ENCODE measurements around the gene PEG3. TPM values are rescaled to one million over a fixed set of nuclear protein-coding genes. Genes with fewer than 3 reads are reported as not detected.

The PEG3 gene
- total and polyA plus RNA-seq, 3 experiments from 2014 or later: not detected

DNA sequence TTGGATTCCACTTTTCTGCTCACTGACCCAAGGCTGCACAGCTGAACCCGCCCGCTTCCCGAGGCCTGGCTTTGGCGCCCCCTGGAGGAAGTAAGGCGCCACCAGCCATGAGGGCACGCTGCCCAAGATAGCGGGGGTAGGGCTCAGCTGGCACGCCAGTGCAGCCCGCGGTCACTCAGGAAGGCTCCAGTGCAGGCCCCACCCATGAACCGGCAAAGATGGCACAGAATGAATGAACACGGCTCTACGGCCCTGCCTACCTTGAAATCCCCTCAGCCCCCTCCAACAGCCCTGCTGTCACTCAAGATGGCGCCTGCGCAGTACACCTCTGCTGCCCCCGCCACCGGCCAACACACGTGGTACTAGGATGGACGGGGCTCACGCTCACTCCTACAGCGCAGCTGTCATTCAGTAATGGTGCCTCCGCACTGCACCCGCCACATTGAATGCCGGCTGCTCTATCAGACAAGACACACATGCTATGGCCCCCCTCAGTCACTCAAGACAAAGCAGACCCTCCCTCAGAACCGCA, 3.0 kb downstream of the PEG3 start:
- ChIA-PET CTCF (no interaction called here), POLR2A (no interaction called here)
- peaks cover 0 to 6% (median 0%) of the 10 kb centered on the region in 3 donors for H3K36me3 Mint-ChIP-seq
- Histone ChIP-seq H3K27ac (ENCODE audit: low read depth, low read length) (no peak overlapping the region), H3K4me1 (ENCODE audit: insufficient read depth, low read length) (no peaks in the 10 kb centered on the region), H3K4me3 (ENCODE audit: low read length) (no peak overlapping the region), H3K9me3 (ENCODE audit: low read length) (no peaks in the 10 kb centered on the region), H3K27me3 (ENCODE audit: insufficient read depth, low read length, poor library complexity, severe bottlenecking) (no peaks in the 10 kb centered on the region), H3K36me3 (ENCODE audit: insufficient read depth, low read length) (no peaks in the 10 kb centered on the region)
- peaks cover 20 to 58% (median 44%) of the 10 kb centered on the region in 5 donors for H3K9me3 Mint-ChIP-seq
- peaks cover 17 to 30% of the 10 kb centered on the region in 2 donors for H3K27me3 Mint-ChIP-seq
- no peak overlapping the region for H3K27ac Mint-ChIP-seq
- H3K4me3 Mint-ChIP-seq: peak overlapping the region in 2 of 7 donors; percentile 13 to 41
- no peaks in the 10 kb centered on the region for H3K4me1 Mint-ChIP-seq
- DNase-seq: no peak

GRCh38 chr19:56837004-56837403, 3.5 kb downstream of the PEG3 start:
- H3K9me3 Mint-ChIP-seq: peaks cover 20 to 61% (median 44%) of the 10 kb centered on the region in 5 donors
- Histone ChIP-seq H3K36me3 (ENCODE audit: insufficient read depth, low read length) (no peaks in the 10 kb centered on the region), H3K4me1 (ENCODE audit: insufficient read depth, low read length) (no peaks in the 10 kb centered on the region), H3K27me3 (ENCODE audit: insufficient read depth, low read length, poor library complexity, severe bottlenecking) (no peaks in the 10 kb centered on the region), H3K27ac (ENCODE audit: low read depth, low read length) (no peak overlapping the region), H3K9me3 (ENCODE audit: low read length) (no peaks in the 10 kb centered on the region), H3K4me3 (ENCODE audit: low read length) (no peak overlapping the region)
- H3K36me3 Mint-ChIP-seq: peaks cover 0 to 6% (median 0%) of the 10 kb centered on the region in 3 donors
- H3K27me3 Mint-ChIP-seq: peaks cover 17 to 30% of the 10 kb centered on the region in 2 donors
- no peak overlapping the region for H3K4me3 Mint-ChIP-seq
- ChIA-PET CTCF (no interaction called here), POLR2A (no interaction called here)
- no peak for DNase-seq
- no peak overlapping the region for H3K27ac Mint-ChIP-seq
- H3K4me1 Mint-ChIP-seq: no peaks in the 10 kb centered on the region

DNA sequence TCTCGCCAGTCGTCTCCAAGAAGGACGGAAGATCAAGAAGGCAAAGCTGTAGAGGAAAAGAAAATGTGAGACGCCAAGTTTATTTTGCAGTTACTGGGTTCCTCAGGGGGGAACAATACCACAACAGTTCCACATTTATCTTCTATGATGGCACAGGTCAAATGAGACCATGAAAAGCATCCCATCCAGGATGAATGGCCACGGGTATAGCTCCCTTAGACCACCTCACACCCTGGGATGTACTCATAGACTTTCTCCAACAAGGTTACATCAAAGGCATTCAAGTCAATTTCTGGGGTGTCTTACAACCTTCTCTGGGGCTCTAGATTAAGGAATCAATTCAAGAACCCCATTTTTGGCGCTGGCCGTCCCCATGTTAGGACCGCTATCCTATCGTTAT, 4.5 kb downstream of the PEG3 start:
- H3K9me3 ChIP-seq (ENCODE audit: low read length): no peaks in the 10 kb centered on the region
- no peaks in the 10 kb centered on the region for H3K4me1 Mint-ChIP-seq

GRCh38 chr19:56835401-56835800, 5.1 kb downstream of the PEG3 start:
- Histone ChIP-seq H3K36me3 (ENCODE audit: insufficient read depth, low read length) (no peaks in the 10 kb centered on the region), H3K4me3 (ENCODE audit: low read length) (no peak overlapping the region), H3K27ac (ENCODE audit: low read depth, low read length) (no peak overlapping the region), H3K4me1 (ENCODE audit: insufficient read depth, low read length) (no peaks in the 10 kb centered on the region), H3K27me3 (ENCODE audit: insufficient read depth, low read length, poor library complexity, severe bottlenecking) (no peaks in the 10 kb centered on the region), H3K9me3 (ENCODE audit: low read length) (no peaks in the 10 kb centered on the region)
- Mint-ChIP-seq H3K9me3 (peaks cover 14 to 49% (median 35%) of the 10 kb centered on the region in 5 donors), H3K36me3 (peaks cover 0 to 6% (median 0%) of the 10 kb centered on the region in 3 donors), H3K27ac (no peak overlapping the region), H3K4me3 (no peak overlapping the region), H3K27me3 (peaks cover 12 to 27% of the 10 kb centered on the region in 2 donors), H3K4me1 (no peaks in the 10 kb centered on the region)
- POLR2A ChIA-PET: no interaction called here
- no peak for DNase-seq
- CTCF ChIA-PET: no interaction called here

More for the DNA sequence above, 4.5 kb downstream of the PEG3 start:
- no peak overlapping the region for H3K4me3 Mint-ChIP-seq
- ChIA-PET POLR2A (no interaction called here), CTCF (no interaction called here)
- H3K27ac ChIP-seq (ENCODE audit: low read depth, low read length): no peak overlapping the region
- peaks cover 15 to 30% of the 10 kb centered on the region in 2 donors for H3K27me3 Mint-ChIP-seq
- H3K27ac Mint-ChIP-seq: peak overlapping the region in 1 of 8 donors; percentile 8
- no peak for DNase-seq
- no peak overlapping the region for H3K4me3 ChIP-seq (ENCODE audit: low read length)
- no peaks in the 10 kb centered on the region for H3K27me3 ChIP-seq (ENCODE audit: insufficient read depth, low read length, poor library complexity, severe bottlenecking)
- peaks cover 0 to 6% (median 0%) of the 10 kb centered on the region in 3 donors for H3K36me3 Mint-ChIP-seq
- H3K4me1 ChIP-seq (ENCODE audit: insufficient read depth, low read length): no peaks in the 10 kb centered on the region
- H3K36me3 ChIP-seq (ENCODE audit: insufficient read depth, low read length): no peaks in the 10 kb centered on the region
- peaks cover 16 to 54% (median 38%) of the 10 kb centered on the region in 5 donors for H3K9me3 Mint-ChIP-seq

DNA sequence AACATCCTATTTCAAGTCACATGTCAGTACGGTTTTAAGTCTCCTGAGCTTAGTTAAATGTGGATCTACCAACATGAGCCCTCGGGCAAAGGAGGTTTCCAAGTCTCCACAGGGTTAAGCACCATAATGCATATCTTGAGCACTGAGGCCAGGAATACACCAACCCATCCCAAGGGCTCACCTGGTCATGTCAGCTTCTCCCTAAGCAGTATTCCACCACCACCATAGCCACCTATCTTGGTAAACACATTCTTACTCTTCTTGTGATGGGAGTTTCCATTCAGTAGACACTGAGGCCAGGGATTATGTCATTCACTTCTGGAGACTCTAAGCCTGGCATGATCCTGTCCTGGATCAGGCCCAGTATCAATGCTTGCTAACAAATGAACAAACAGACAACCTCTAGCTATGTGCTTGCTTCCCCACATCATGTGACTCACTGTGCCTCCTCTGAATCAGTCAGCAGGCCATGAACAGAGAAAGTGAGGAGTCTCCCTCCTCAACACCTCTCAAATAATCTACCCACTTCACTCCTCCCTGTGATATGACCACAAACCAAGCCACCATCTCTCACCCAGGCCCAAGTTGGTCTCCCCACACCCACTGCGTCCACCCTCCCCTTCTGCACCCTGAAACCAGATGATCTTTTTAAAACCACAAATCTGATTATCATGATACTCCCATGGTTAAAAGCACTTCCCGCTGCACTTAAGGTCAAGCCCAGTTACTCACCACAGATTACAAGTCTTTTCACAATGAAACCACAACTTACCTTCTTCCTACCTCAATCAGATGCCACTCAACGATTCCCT, 5.8 kb downstream of the PEG3 start:
- H3K4me3 ChIP-seq (ENCODE audit: low read length): no peak overlapping the region
- H3K27me3 Mint-ChIP-seq: peaks cover 12 to 27% of the 10 kb centered on the region in 2 donors
- ChIA-PET CTCF (no interaction called here), POLR2A (no interaction called here)
- H3K4me3 Mint-ChIP-seq: no peak overlapping the region
- no peak overlapping the region for H3K27ac ChIP-seq (ENCODE audit: low read depth, low read length)
- no peak overlapping the region for H3K27ac Mint-ChIP-seq
- H3K4me1 Mint-ChIP-seq: no peaks in the 10 kb centered on the region
- peaks cover 17 to 51% (median 35%) of the 10 kb centered on the region in 5 donors for H3K9me3 Mint-ChIP-seq
- H3K27me3 ChIP-seq (ENCODE audit: insufficient read depth, low read length, poor library complexity, severe bottlenecking): no peaks in the 10 kb centered on the region
- no peak for DNase-seq
- H3K9me3 ChIP-seq (ENCODE audit: low read length): no peaks in the 10 kb centered on the region
- peaks cover 0 to 6% (median 0%) of the 10 kb centered on the region in 3 donors for H3K36me3 Mint-ChIP-seq
- H3K36me3 ChIP-seq (ENCODE audit: insufficient read depth, low read length): no peaks in the 10 kb centered on the region
- H3K4me1 ChIP-seq (ENCODE audit: insufficient read depth, low read length): no peaks in the 10 kb centered on the region

DNA sequence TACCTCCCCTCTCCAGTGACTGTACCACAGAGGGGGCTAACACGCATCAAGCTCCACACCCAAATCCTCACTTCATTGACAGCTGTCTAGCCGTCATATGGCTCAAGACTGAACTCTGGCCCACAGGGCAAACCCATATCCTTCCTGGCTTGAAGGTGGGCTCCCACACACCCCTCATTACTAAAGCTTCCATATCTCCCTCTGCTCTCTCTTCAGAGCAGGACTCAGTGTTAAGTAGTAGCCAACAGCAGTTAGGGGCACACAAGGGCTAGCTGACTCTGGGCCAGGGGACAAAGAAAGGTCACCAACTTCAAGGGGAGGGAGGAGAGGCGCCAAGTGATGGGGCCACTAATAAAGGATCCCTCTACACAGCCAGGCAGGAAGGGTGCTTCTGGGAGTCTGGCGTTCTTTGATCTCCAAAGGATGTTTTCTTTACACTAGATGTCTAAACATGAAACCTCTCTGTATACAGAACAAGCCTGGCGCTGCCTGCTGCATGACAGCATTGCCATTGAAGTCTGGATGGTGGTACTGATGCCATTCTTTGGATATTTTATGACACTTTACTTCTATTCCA, 8.1 kb downstream of the PEG3 start:
- Mint-ChIP-seq H3K36me3 (peaks cover 0 to 4% (median 0%) of the 10 kb centered on the region in 3 donors), H3K4me1 (no peaks in the 10 kb centered on the region), H3K9me3 (peaks cover 15 to 36% (median 27%) of the 10 kb centered on the region in 5 donors), H3K4me3 (no peak overlapping the region), H3K27me3 (peaks cover 8 to 11% of the 10 kb centered on the region in 2 donors), H3K27ac (no peak overlapping the region)
- Histone ChIP-seq H3K36me3 (ENCODE audit: insufficient read depth, low read length) (no peaks in the 10 kb centered on the region), H3K4me1 (ENCODE audit: insufficient read depth, low read length) (no peaks in the 10 kb centered on the region), H3K27me3 (ENCODE audit: insufficient read depth, low read length, poor library complexity, severe bottlenecking) (no peaks in the 10 kb centered on the region), H3K9me3 (ENCODE audit: low read length) (no peaks in the 10 kb centered on the region), H3K4me3 (ENCODE audit: low read length) (no peak overlapping the region), H3K27ac (ENCODE audit: low read depth, low read length) (no peak overlapping the region)
- ChIA-PET CTCF (no interaction called here), POLR2A (no interaction called here)
- DNase-seq: no peak

DNA sequence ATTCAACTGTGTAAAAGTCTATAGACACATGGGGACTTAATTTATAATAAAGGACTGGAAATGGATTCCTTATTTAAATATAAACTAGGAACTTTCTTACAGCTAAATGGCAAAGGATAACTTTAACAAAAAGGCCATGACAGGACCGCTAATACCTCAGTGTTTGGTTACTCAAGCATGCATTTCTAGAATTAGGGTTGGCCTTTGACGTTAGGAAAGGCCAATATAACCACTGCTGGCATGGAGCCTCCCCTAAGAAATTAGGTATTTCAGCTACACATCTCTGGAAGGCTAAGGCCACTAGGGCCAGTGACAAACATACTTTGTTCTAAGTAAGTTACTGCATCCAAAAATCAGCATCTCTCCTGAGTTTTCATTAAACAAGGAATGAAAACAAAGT, 9.3 kb downstream of the PEG3 start:
- Mint-ChIP-seq H3K36me3 (peaks cover 0 to 2% (median 0%) of the 10 kb centered on the region in 3 donors), H3K9me3 (peaks cover 13 to 28% (median 18%) of the 10 kb centered on the region in 5 donors), H3K27me3 (peaks cover under 1 to 3% of the 10 kb centered on the region in 2 donors), H3K4me3 (no peak overlapping the region), H3K27ac (no peak overlapping the region), H3K4me1 (no peaks in the 10 kb centered on the region)
- POLR2A ChIA-PET: no interaction called here
- H3K4me1 ChIP-seq (ENCODE audit: insufficient read depth, low read length): no peaks in the 10 kb centered on the region
- DNase-seq: no peak
- H3K4me3 ChIP-seq (ENCODE audit: low read length): no peak overlapping the region
- CTCF ChIA-PET: no interaction called here
- no peaks in the 10 kb centered on the region for H3K9me3 ChIP-seq (ENCODE audit: low read length)
- no peaks in the 10 kb centered on the region for H3K27me3 ChIP-seq (ENCODE audit: insufficient read depth, low read length, poor library complexity, severe bottlenecking)
- H3K27ac ChIP-seq (ENCODE audit: low read depth, low read length): no peak overlapping the region
- no peaks in the 10 kb centered on the region for H3K36me3 ChIP-seq (ENCODE audit: insufficient read depth, low read length)

DNA sequence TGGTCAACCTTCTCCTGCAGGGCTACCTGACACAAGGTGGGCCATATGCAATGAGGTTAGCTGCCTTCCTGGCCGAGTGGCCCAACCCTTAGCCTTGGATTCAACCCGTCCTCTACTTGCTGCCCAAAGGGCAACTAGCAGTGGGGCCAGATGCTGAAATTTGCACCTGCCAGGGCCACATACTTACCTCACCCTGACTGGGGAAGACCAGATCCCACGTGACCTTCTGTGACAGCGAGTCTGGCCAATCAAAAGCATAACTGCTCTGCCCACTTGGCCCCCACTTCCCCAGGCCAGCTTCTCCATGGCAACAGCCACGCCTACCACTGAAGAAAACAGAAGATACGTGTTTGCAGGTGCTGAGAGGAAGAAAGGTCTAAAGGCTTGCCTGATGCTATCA, 10.9 kb downstream of the PEG3 start:
- Mint-ChIP-seq H3K4me3 (no peak overlapping the region), H3K27me3 (peaks cover 0 to 6% of the 10 kb centered on the region in 2 donors), H3K36me3 (no peaks in the 10 kb centered on the region), H3K27ac (no peak overlapping the region), H3K4me1 (no peaks in the 10 kb centered on the region), H3K9me3 (peaks cover 5 to 18% (median 11%) of the 10 kb centered on the region in 5 donors)
- DNase-seq: no peak
- Histone ChIP-seq H3K27me3 (ENCODE audit: insufficient read depth, low read length, poor library complexity, severe bottlenecking) (no peaks in the 10 kb centered on the region), H3K36me3 (ENCODE audit: insufficient read depth, low read length) (no peaks in the 10 kb centered on the region), H3K4me1 (ENCODE audit: insufficient read depth, low read length) (no peaks in the 10 kb centered on the region), H3K27ac (ENCODE audit: low read depth, low read length) (no peak overlapping the region), H3K4me3 (ENCODE audit: low read length) (no peak overlapping the region), H3K9me3 (ENCODE audit: low read length) (no peaks in the 10 kb centered on the region)
- ChIA-PET CTCF (no interaction called here), POLR2A (no interaction called here)

Data from CD8-positive, alpha-beta memory T cell (primary cell).